Middle frontal gyrus (tissue), 1 donor: ENCODE measurements around the gene EEF2K.
"Not testable (repeated sequence)": the region's sequence is repeated elsewhere in the genome, so short reads cannot be mapped to it uniquely, and the experiment has no call there.

Source experiments
- DNase-seq: peaks from one replicate; pipeline ENCODE4 v3.0.0-alpha.2; 2015; ENCODE audit warnings: low spot score; ENCODE audit errors: extremely low spot score

Gene EEF2K

GRCh38 chr16:22210285-22210684, 4.2 kb downstream of the EEF2K start:
- no peak for DNase-seq

GRCh38 chr16:22210854-22211253, 4.8 kb downstream of the EEF2K start:
- no peak for DNase-seq

GRCh38 chr16:22213236-22213635, 7.2 kb downstream of the EEF2K start:
- DNase-seq, result no peak

- DNase-seq, result no peak
These were observed 7.7 kb downstream of the EEF2K start for GRCh38 chr16:22213801-22214200.

GRCh38 chr16:22214402-22214801, 8.3 kb downstream of the EEF2K start:
- no peak for DNase-seq

GRCh38 chr16:22214889-22215288, 8.8 kb downstream of the EEF2K start:
- DNase-seq, result no peak

- peak; percentile 27 for DNase-seq
These were observed 10.2 kb downstream of the EEF2K start for GRCh38 chr16:22216191-22216831.

GRCh38 chr16:22216832-22217225, 10.8 kb downstream of the EEF2K start:
- not testable (repeated sequence) for DNase-seq

GRCh38 chr16:22217890-22218730, 12.0 kb downstream of the EEF2K start:
- DNase-seq, result no peak

GRCh38 chr16:22219389-22220068, 13.5 kb downstream of the EEF2K start:
- no peak for DNase-seq

- no peak for DNase-seq
These were observed 14.0 kb downstream of the EEF2K start for GRCh38 chr16:22220069-22220440.

- DNase-seq, result no peak
These were observed 14.6 kb downstream of the EEF2K start for GRCh38 chr16:22220714-22221113.

GRCh38 chr16:22222006-22222405, 15.9 kb downstream of the EEF2K start:
- DNase-seq, result no peak

GRCh38 chr16:22222998-22223397, 16.9 kb downstream of the EEF2K start:
- no peak for DNase-seq

- DNase-seq, result peak; percentile 22
These were observed 19.0 kb downstream of the EEF2K start for GRCh38 chr16:22225060-22225459.

GRCh38 chr16:22229889-22230288, 23.8 kb downstream of the EEF2K start:
- DNase-seq, result no peak

GRCh38 chr16:22232277-22233036, 26.4 kb downstream of the EEF2K start:
- DNase-seq, result no peak

GRCh38 chr16:22233037-22233372, 26.9 kb downstream of the EEF2K start:
- DNase-seq, result no peak

- no peak for DNase-seq
These were observed 30.0 kb downstream of the EEF2K start for GRCh38 chr16:22235839-22236745.

- no peak for DNase-seq
These were observed 33.2 kb downstream of the EEF2K start for GRCh38 chr16:22239131-22239805.
